SK-N-SH (cell line): ENCODE results near the gene TOX4.

Source experiments
- EP300 ChIP-seq, 2 experiments: IDR thresholded peaks; 2 replicates each; pipeline versions ENCODE4 v1.4.0 to v1.6.1; 2012; ENCODE audit warnings: borderline replicate concordance in 1 of 2, low read depth in 1 of 2, low read length in 1 of 2
- FOSL2 ChIP-seq: IDR thresholded peaks from 2 replicates; pipeline ENCODE4 v1.4.0; 2012; ENCODE audit warnings: low read depth, mild to moderate bottlenecking, moderate library complexity, borderline replicate concordance
- FOXM1 ChIP-seq: IDR thresholded peaks from 2 replicates; pipeline ENCODE4 v1.4.0; 2012; ENCODE audit warnings: low read depth, mild to moderate bottlenecking
- GATA2 ChIP-seq: sonication (generic); formaldehyde crosslinking; IDR thresholded peaks from 2 replicates; pipeline ENCODE4 v1.5.0; 2020; ENCODE audit warnings: mild to moderate bottlenecking, missing genetic modification reagents
- JUND ChIP-seq: IDR thresholded peaks from 2 replicates; pipeline ENCODE4 v1.4.0; 2012
- POLR2AphosphoS5 ChIP-seq: IDR thresholded peaks from 2 replicates; pipeline ENCODE4 v1.6.1; 2012; ENCODE audit warnings: low read depth, low read length
- SIN3A ChIP-seq: IDR thresholded peaks from 2 replicates; pipeline ENCODE4 v1.6.1; 2012; ENCODE audit warnings: low read depth, mild to moderate bottlenecking, low read length, moderate library complexity, borderline replicate concordance
- TEAD4 ChIP-seq: IDR thresholded peaks from 2 replicates; pipeline ENCODE4 v1.4.0; 2012; ENCODE audit warnings: mild to moderate bottlenecking, borderline replicate concordance; ENCODE audit not compliant: insufficient read depth
- TF ChIP-seq, protein P1 (sequence below): fragments of 200-600 bp; sonication (generic); IDR thresholded peaks from 2 replicates; pipeline ENCODE4 v1.6.1; 2017; ENCODE audit warnings: antibody characterized with exemption, mild to moderate bottlenecking, moderate library complexity
- TF ChIP-seq, protein P2 (sequence below): fragments of 150-350 bp; IDR thresholded peaks from 2 replicates; pipeline ENCODE4 v1.6.1; 2017; ENCODE audit warnings: antibody characterized with exemption, low read length, low read depth, borderline replicate concordance
- TF ChIP-seq, protein P3 (sequence below): IDR thresholded peaks from 2 replicates; pipeline ENCODE4 v1.4.0; 2012; ENCODE audit warnings: low read depth
- TF ChIP-seq, protein P4 (sequence below): IDR thresholded peaks from 2 replicates; pipeline ENCODE4; 2012

DNA sequence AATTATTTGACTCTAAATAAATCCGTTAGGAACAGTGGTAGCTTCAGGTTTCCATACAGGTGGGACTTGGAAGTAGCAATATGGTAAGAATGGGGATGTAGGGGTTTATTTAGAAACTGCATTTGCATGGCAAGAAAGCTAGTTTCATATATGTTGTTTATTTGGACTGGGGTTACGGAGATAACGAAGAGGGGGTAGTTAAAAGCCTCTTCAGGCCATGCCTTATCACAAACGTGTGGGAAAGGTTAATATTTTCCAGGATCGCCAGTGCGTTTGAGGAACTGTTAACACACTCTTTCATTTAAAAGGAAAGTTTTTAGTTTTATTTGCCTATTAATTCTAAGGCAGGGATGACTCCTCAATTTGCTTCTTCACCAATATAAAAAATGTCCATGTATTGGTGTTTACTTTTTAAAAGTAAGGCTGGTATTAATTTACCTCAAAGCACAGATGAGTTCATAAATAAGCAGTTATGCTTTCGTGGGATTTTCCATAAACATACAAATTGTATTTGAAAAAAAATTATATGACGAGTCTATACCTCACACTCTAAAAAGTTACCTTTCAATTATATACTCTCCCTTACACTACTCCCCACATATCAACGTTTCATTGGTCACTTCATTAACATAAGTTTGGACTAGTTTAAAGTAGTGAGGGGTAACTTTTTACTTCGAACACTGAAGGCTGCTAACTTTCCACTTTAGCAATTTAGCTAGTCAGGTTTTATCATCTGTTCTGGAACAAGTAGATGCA lies 1.1 kb upstream of the TOX4 start:
- TF ChIP-seq, protein P1, sequence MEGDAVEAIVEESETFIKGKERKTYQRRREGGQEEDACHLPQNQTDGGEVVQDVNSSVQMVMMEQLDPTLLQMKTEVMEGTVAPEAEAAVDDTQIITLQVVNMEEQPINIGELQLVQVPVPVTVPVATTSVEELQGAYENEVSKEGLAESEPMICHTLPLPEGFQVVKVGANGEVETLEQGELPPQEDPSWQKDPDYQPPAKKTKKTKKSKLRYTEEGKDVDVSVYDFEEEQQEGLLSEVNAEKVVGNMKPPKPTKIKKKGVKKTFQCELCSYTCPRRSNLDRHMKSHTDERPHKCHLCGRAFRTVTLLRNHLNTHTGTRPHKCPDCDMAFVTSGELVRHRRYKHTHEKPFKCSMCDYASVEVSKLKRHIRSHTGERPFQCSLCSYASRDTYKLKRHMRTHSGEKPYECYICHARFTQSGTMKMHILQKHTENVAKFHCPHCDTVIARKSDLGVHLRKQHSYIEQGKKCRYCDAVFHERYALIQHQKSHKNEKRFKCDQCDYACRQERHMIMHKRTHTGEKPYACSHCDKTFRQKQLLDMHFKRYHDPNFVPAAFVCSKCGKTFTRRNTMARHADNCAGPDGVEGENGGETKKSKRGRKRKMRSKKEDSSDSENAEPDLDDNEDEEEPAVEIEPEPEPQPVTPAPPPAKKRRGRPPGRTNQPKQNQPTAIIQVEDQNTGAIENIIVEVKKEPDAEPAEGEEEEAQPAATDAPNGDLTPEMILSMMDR, result no peak
- TF ChIP-seq POLR2AphosphoS5, result no peak
- no peak for TF ChIP-seq EP300 (IDR thresholded peaks at IDR 0.05; ENCODE audit: borderline replicate concordance in 1 of 2, low read depth in 1 of 2, low read length in 1 of 2)
- TF ChIP-seq, protein P2, sequence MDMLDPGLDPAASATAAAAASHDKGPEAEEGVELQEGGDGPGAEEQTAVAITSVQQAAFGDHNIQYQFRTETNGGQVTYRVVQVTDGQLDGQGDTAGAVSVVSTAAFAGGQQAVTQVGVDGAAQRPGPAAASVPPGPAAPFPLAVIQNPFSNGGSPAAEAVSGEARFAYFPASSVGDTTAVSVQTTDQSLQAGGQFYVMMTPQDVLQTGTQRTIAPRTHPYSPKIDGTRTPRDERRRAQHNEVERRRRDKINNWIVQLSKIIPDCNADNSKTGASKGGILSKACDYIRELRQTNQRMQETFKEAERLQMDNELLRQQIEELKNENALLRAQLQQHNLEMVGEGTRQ, result no peak
- no peak for TF ChIP-seq FOXM1
- TF ChIP-seq GATA2 (CRISPR knock-in tag), result no peak
- TF ChIP-seq, protein P3, sequence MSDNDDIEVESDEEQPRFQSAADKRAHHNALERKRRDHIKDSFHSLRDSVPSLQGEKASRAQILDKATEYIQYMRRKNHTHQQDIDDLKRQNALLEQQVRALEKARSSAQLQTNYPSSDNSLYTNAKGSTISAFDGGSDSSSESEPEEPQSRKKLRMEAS, result no peak
- TF ChIP-seq TEAD4, result no peak
- TF ChIP-seq SIN3A, result no peak
- no peak for TF ChIP-seq FOSL2
- TF ChIP-seq, protein P4, sequence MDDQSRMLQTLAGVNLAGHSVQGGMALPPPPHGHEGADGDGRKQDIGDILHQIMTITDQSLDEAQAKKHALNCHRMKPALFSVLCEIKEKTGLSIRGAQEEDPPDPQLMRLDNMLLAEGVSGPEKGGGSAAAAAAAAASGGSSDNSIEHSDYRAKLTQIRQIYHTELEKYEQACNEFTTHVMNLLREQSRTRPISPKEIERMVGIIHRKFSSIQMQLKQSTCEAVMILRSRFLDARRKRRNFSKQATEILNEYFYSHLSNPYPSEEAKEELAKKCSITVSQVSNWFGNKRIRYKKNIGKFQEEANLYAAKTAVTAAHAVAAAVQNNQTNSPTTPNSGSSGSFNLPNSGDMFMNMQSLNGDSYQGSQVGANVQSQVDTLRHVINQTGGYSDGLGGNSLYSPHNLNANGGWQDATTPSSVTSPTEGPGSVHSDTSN, result no peak
- no peak for TF ChIP-seq JUND
